Trophoblast cell (in vitro differentiated cells and primary cell): Measurements from ENCODE around the gene TIGD1.

Experiments used
- DNase-seq, 2 donors: peaks; one replicate each; pipeline ENCODE4 v3.0.0-alpha.2; 2016
- H2AFZ ChIP-seq: 2 replicates; pipeline ENCODE4 v1.6.1; 2013; ENCODE audit warnings: low read length, moderate library complexity, mild to moderate bottlenecking; ENCODE audit not compliant: insufficient read depth, poor library complexity
- H2AK5ac ChIP-seq: 2 replicates; pipeline ENCODE4 v1.6.1; 2013; ENCODE audit warnings: mild to moderate bottlenecking, low read length
- H2BK120ac ChIP-seq: 2 replicates; pipeline ENCODE4 v1.6.1; 2013; ENCODE audit warnings: low read length, mild to moderate bottlenecking, moderate library complexity; ENCODE audit not compliant: insufficient read depth, poor library complexity
- H2BK12ac ChIP-seq: 2 replicates; pipeline ENCODE4 v1.6.1; 2013; ENCODE audit warnings: mild to moderate bottlenecking, low read length, moderate library complexity
- H2BK5ac ChIP-seq: 2 replicates; pipeline ENCODE4 v1.6.1; 2013; ENCODE audit warnings: low read length, low read depth, moderate library complexity, mild to moderate bottlenecking; ENCODE audit not compliant: poor library complexity
- H3K14ac ChIP-seq: 2 replicates; pipeline ENCODE4 v1.6.1; 2013; ENCODE audit warnings: mild to moderate bottlenecking, low read length
- H3K18ac ChIP-seq: 2 replicates; pipeline ENCODE4 v1.6.1; 2013; ENCODE audit warnings: mild to moderate bottlenecking, low read length
- H3K23ac ChIP-seq: 2 replicates; pipeline ENCODE4 v1.6.1; 2013; ENCODE audit warnings: low read length
- H3K27ac ChIP-seq: 2 replicates; pipeline ENCODE4 v1.5.1; 2013; ENCODE audit warnings: low read depth, mild to moderate bottlenecking, inconsistent platforms, low read length, moderate library complexity
- H3K27me3 ChIP-seq: 2 replicates; pipeline ENCODE4 v1.6.1; 2013; ENCODE audit warnings: inconsistent platforms, mild to moderate bottlenecking, low read length, moderate library complexity; ENCODE audit not compliant: insufficient read depth
- H3K36me3 ChIP-seq, 2 experiments: 1 replicate in 1 of 2; 2 replicates in 1 of 2; pipeline ENCODE4 v1.6.1; 2013; ENCODE audit warnings: low read length in 2 of 2, mild to moderate bottlenecking in 2 of 2, moderate library complexity in 1 of 2; ENCODE audit not compliant: insufficient read depth in 2 of 2, control insufficient read depth in 1 of 2
- H3K4ac ChIP-seq: 2 replicates; pipeline ENCODE4 v1.6.1; 2013; ENCODE audit warnings: low read depth, mild to moderate bottlenecking, low read length, moderate library complexity
- H3K4me1 ChIP-seq, 2 experiments: 1 replicate in 1 of 2; 2 replicates in 1 of 2; pipeline ENCODE4 v1.6.1; 2013; ENCODE audit warnings: low read length in 2 of 2, mild to moderate bottlenecking in 2 of 2, moderate library complexity in 1 of 2; ENCODE audit not compliant: insufficient read depth in 2 of 2, control insufficient read depth in 1 of 2
- H3K4me2 ChIP-seq: 2 replicates; pipeline ENCODE4 v1.6.1; 2013; ENCODE audit warnings: inconsistent platforms, mild to moderate bottlenecking, low read length, moderate library complexity
- H3K4me3 ChIP-seq: 2 replicates; pipeline ENCODE4 v1.5.1; 2013; ENCODE audit warnings: mild to moderate bottlenecking, low read depth, low read length, inconsistent platforms
- H3K79me1 ChIP-seq: one replicate; pipeline ENCODE4 v1.6.1; 2013; ENCODE audit warnings: low read length
- H3K79me2 ChIP-seq: 2 replicates; pipeline ENCODE4 v1.6.1; 2013; ENCODE audit warnings: low read length, mild to moderate bottlenecking; ENCODE audit not compliant: control insufficient read depth, insufficient read depth, poor library complexity
- H3K9ac ChIP-seq: 2 replicates; pipeline ENCODE4 v1.6.1; 2013; ENCODE audit warnings: mild to moderate bottlenecking, low read length
- H3K9me3 ChIP-seq: 2 replicates; pipeline ENCODE4 v1.6.1; 2013; ENCODE audit warnings: low read depth, mild to moderate bottlenecking, control low read depth, inconsistent platforms, low read length; ENCODE audit not compliant: insufficient read depth
- H4K12ac ChIP-seq: 2 replicates; pipeline ENCODE4 v1.6.1; 2013; ENCODE audit warnings: low read depth, mild to moderate bottlenecking, low read length, moderate library complexity
- H4K8ac ChIP-seq: 2 replicates; pipeline ENCODE4 v1.6.1; 2013; ENCODE audit warnings: low read depth, mild to moderate bottlenecking, low read length, moderate library complexity
- H4K91ac ChIP-seq: one replicate; pipeline ENCODE4 v1.6.1; 2013; ENCODE audit warnings: low read depth, mild to moderate bottlenecking, low read length, moderate library complexity
- WGBS: extraction: QIAGEN DNeasy Blood & Tissue Kit; methylation state at CpG from one replicate; pipeline ENCODE4 v1.1.7; 2013; ENCODE audit warnings: missing lambda C conversion rate; ENCODE audit not compliant: insufficient read length, insufficient coverage; ENCODE audit errors: extremely low coverage; 5-methylcytosine and 5-hydroxymethylcytosine counted together

The TIGD1 gene

DNA sequence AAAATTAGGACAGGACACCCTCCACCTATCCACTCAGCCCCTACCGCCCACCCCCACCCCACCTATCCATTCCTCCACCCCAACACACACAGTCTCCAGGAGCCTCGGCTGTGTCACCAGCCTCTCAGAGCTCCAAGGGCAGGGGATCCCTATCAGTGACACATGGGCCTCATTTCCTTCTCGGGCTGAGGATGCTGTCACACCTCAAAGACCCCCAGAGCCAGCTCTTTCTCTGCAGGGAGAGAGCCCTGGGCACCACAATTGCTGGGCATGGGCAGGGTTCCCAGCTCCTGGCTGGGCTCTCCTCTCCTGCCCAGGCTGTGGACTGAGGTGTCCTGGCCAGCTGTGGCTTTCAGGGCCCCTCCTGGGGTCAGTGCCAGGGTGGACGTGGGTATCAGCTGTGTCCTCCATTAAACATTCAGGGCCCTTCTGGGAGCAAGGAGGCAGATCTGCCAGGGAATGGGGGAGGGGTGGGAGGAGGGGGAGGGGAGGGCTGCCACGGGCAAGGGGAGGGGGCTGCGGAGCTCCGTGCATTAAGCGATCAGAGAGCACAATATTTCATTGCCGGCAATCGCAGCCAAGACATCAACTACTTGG, 48.5 kb downstream of the TIGD1 start:
- no peak for DNase-seq
- Histone ChIP-seq H3K23ac (no peak overlapping the region), H2BK120ac (no peak overlapping the region), H4K12ac (no peak overlapping the region), H3K18ac (no peak overlapping the region), H3K79me1 (no peaks in the 10 kb centered on the region), H4K8ac (no peak overlapping the region), H3K9ac (no peak overlapping the region), H3K79me2 (no peaks in the 10 kb centered on the region), H3K4me3 (no peak overlapping the region), H3K4me2 (no peak overlapping the region), H2BK5ac (no peak overlapping the region), H3K27ac (no peak overlapping the region), H2BK12ac (no peak overlapping the region), H3K27me3 (peaks cover 31% of the 10 kb centered on the region), H3K4me1 (peaks cover 0 to 8% of the 10 kb centered on the region in 2 experiments), H2AK5ac (no peak overlapping the region), H3K4ac (no peak overlapping the region), H4K91ac (no peak overlapping the region), H3K36me3 (no peaks in the 10 kb centered on the region), H3K9me3 (peaks cover 10% of the 10 kb centered on the region), H2AFZ (no peak overlapping the region), H3K14ac (no peak overlapping the region)
- WGBS, result no CpG with 5 or more reads among the region's 10 CpGs

DNA sequence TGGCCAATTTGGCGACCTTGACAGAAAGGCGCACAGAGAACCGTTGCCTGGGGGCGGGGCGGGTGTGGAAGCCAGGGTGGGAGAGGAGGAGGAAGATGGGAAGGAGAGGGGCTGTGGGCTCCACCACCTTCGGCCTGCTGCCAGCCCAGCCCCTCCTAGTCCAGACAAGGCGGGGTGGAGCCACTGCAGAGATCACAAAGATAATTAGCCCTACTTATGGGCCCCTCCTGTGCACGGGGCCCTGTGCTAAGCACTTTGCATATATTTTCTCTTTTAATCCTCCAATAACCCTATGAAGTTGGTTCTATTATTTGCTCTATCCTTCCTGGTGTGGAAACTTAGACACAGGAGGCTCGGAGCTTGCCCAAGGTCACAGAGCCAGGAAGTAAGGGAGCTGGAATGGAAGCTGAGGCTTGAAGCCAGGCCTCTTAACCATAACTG, 49.0 kb downstream of the TIGD1 start:
- H2BK120ac ChIP-seq, result no peak overlapping the region
- no peak overlapping the region for H3K23ac ChIP-seq

DNA sequence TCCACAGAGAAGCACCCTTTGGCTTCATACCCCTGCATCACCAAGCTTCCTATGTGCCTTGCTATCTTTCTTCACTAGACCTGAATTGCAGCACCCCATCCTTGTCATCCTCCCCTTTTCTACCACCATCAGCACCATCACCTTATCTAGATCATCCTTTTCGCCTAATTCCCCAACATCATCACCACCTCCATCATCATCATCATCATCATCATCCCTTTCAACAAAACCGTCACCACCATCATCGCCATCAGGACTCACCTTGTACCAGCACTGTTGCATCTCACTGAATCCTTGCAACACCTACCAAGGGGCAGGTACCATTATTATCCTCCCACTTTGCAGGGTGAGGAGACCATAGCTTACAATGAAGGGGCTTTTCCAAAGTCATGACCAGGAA, 51.9 kb downstream of the TIGD1 start:
- no peak overlapping the region for H2AFZ ChIP-seq
- H4K91ac ChIP-seq, result no peak overlapping the region
- no peak overlapping the region for H3K14ac ChIP-seq
- H3K27me3 ChIP-seq, result peaks cover 10% of the 10 kb centered on the region
- no peak overlapping the region for H3K9ac ChIP-seq
- H2AK5ac ChIP-seq, result no peak overlapping the region
- H3K36me3 ChIP-seq, result no peaks in the 10 kb centered on the region
- H3K79me1 ChIP-seq, result no peaks in the 10 kb centered on the region
- no peak overlapping the region for H4K12ac ChIP-seq
- H2BK5ac ChIP-seq, result no peak overlapping the region
- no peak overlapping the region for H3K23ac ChIP-seq
- H3K4me1 ChIP-seq, result peaks cover 0 to 7% of the 10 kb centered on the region in 2 experiments
- no peak overlapping the region for H3K4me3 ChIP-seq
- no peaks in the 10 kb centered on the region for H3K79me2 ChIP-seq
- DNase-seq, result no peak
- 100% methylated on average over 1 of the region's 3 CpGs for WGBS
- H3K9me3 ChIP-seq, result peaks cover 8% of the 10 kb centered on the region
- H4K8ac ChIP-seq, result no peak overlapping the region
- H2BK120ac ChIP-seq, result no peak overlapping the region
- no peak overlapping the region for H3K4me2 ChIP-seq
- no peak overlapping the region for H2BK12ac ChIP-seq
- no peak overlapping the region for H3K4ac ChIP-seq
- no peak overlapping the region for H3K27ac ChIP-seq
- H3K18ac ChIP-seq, result no peak overlapping the region

More for the DNA sequence above, 49.0 kb downstream of the TIGD1 start:
- Histone ChIP-seq H2BK12ac (no peak overlapping the region), H2BK5ac (no peak overlapping the region), H2AFZ (no peak overlapping the region), H3K9ac (no peak overlapping the region), H4K91ac (no peak overlapping the region), H3K79me1 (no peaks in the 10 kb centered on the region), H3K27me3 (peaks cover 31% of the 10 kb centered on the region), H3K18ac (no peak overlapping the region), H4K8ac (no peak overlapping the region), H3K4ac (no peak overlapping the region), H3K4me1 (peaks cover 0 to 8% of the 10 kb centered on the region in 2 experiments), H3K27ac (no peak overlapping the region), H2AK5ac (no peak overlapping the region), H3K36me3 (no peaks in the 10 kb centered on the region), H3K4me3 (no peak overlapping the region), H3K4me2 (no peak overlapping the region), H3K14ac (no peak overlapping the region), H3K9me3 (peaks cover 10% of the 10 kb centered on the region), H4K12ac (no peak overlapping the region), H3K79me2 (no peaks in the 10 kb centered on the region)
- no peak for DNase-seq
- no CpG with 5 or more reads among the region's 9 CpGs for WGBS
